GM23248 (cell line): Measurements from ENCODE around the gene LRRC37A. TPM values are rescaled to one million over a fixed set of nuclear protein-coding genes. Genes with fewer than 3 reads are reported as not detected.
"Not testable (repeated sequence)": the region's sequence is repeated elsewhere in the genome, so short reads cannot be mapped to it uniquely, and the experiment has no call there.

Experiments used
- DNase-seq: peaks from one replicate; pipeline ENCODE4 v3.0.0-alpha.2; 2015
- H2AFZ ChIP-seq: fragments of 200-600 bp; sonication (generic); 2 replicates; pipeline ENCODE4 v1.6.1; 2016; ENCODE audit warnings: antibody characterized with exemption
- H3F3A ChIP-seq: fragments of 200-600 bp; sonication (generic); 2 replicates; pipeline ENCODE4 v1.6.1; 2016; ENCODE audit warnings: mild to moderate bottlenecking, antibody characterized with exemption, mixed run types; ENCODE audit not compliant: insufficient read depth
- H3K27ac ChIP-seq: fragments of 200-600 bp; sonication (generic); 2 replicates; pipeline ENCODE4 v1.5.1; 2016; ENCODE audit warnings: mild to moderate bottlenecking
- H3K27me3 ChIP-seq: fragments of 200-600 bp; sonication (generic); replicated peaks from 2 replicates; pipeline ENCODE4 v1.6.1; 2016; ENCODE audit warnings: mild to moderate bottlenecking; ENCODE audit not compliant: insufficient read depth
- H3K36me3 ChIP-seq: fragments of 200-600 bp; sonication (generic); 2 replicates; pipeline ENCODE4 v1.6.1; 2016; ENCODE audit warnings: low read depth, mild to moderate bottlenecking
- H3K4me1 ChIP-seq: fragments of 200-600 bp; sonication (generic); 2 replicates; pipeline ENCODE4 v1.6.1; 2016; ENCODE audit warnings: mild to moderate bottlenecking; ENCODE audit not compliant: insufficient read depth
- H3K4me2 ChIP-seq: fragments of 200-600 bp; sonication (generic); one replicate; pipeline ENCODE4 v1.6.1; 2016; ENCODE audit warnings: mild to moderate bottlenecking; ENCODE audit not compliant: unreplicated experiment
- H3K4me3 ChIP-seq: fragments of 200-600 bp; sonication (generic); 2 replicates; pipeline ENCODE4 v1.5.1; 2016; ENCODE audit warnings: mild to moderate bottlenecking
- H3K79me2 ChIP-seq: fragments of 200-600 bp; sonication (generic); 2 replicates; pipeline ENCODE4 v1.6.1; 2016; ENCODE audit warnings: mild to moderate bottlenecking; ENCODE audit not compliant: insufficient read depth
- H3K9ac ChIP-seq: fragments of 200-600 bp; sonication (generic); 2 replicates; pipeline ENCODE4 v1.6.1; 2016; ENCODE audit warnings: mild to moderate bottlenecking
- H3K9me2 ChIP-seq: fragments of 200-600 bp; sonication (generic); 2 replicates; pipeline ENCODE4 v1.6.1; 2016; ENCODE audit warnings: mixed run types, mild to moderate bottlenecking, moderate library complexity; ENCODE audit not compliant: insufficient read depth
- H3K9me3 ChIP-seq: fragments of 200-600 bp; sonication (generic); one replicate; pipeline ENCODE4 v1.6.1; 2017; ENCODE audit warnings: low read depth
- H4K20me1 ChIP-seq: fragments of 200-600 bp; sonication (generic); 2 replicates; pipeline ENCODE4 v1.6.0; 2016; ENCODE audit not compliant: insufficient read depth
- EZH2phosphoT487 ChIP-seq: fragments of 200-600 bp; sonication (generic); IDR thresholded peaks from 2 replicates; pipeline ENCODE4 v1.6.1; 2018; ENCODE audit warnings: antibody characterized with exemption, moderate library complexity, mild to moderate bottlenecking, low read depth; ENCODE audit not compliant: insufficient read depth
- WGBS, 2 experiments: methylation state at CpG; one replicate each; pipeline ENCODE4 v1.1.6; 2015 to 2017; ENCODE audit warnings: low lambda C conversion rate in 2 of 2, low coverage in 1 of 2; ENCODE audit errors: missing lambda C conversion rate in 2 of 2; 5-methylcytosine and 5-hydroxymethylcytosine counted together
- in situ Hi-C: fragments of 300-500 bp; cut with MboI; formaldehyde crosslinking; loops from 2 replicates; pipeline ENCODE4 v1.15.0; 2020
- polyA plus RNA-seq: library from polyadenylated mRNA; unstranded; fragments of >200 nt; fragmentation: Nextera tagmentation; extraction: Ambion mirVana; gene quantifications from 2 replicates; pipeline ENCODE4 v1.2.1, GENCODE V29; 2016
- total RNA-seq: library from RNA; depleted of rRNA; stranded (reverse); fragments of >200 nt; shearing (Covaris generic); gene quantifications from 2 replicates; pipeline ENCODE4 v1.2.3, GENCODE V29; 2014

Gene LRRC37A
- total and polyA plus RNA-seq, 2 experiments from 2014 or later, result 1.3 to 2.3 TPM

DNA sequence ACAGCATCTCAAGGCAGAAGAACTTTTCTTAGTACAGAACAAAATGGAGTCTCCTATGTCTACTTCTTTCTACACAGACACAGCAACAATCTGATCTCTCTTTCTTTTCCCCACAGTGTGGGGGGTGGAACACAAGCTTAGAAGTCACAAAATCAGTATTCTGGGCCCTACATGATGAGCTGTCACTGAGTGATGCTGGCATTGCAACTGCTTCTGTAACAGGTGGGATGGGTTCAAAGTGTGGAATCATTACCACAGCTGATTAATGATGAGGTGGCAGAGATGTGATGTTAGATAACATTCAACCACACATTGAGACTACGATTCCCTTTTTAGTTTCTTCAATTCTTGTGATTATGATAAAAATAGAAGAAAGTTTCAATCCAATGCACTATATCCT lies 10.5 kb upstream of the LRRC37A start:
- not testable (repeated sequence) for H3K9ac ChIP-seq, H3K4me3 ChIP-seq, H3K36me3 ChIP-seq, H4K20me1 ChIP-seq, H3K9me2 ChIP-seq, H3K9me3 ChIP-seq, H3K27me3 ChIP-seq, H3K27ac ChIP-seq, H3K79me2 ChIP-seq, H2AFZ ChIP-seq
- peaks cover 21% of the 10 kb centered on the region for H3K4me1 ChIP-seq
- H3K4me2 ChIP-seq, result peak overlapping the region; percentile 1
- 0 out of 2 replicates have a peak, but pooled peaks have one; percentile 58 for TF ChIP-seq EZH2phosphoT487
- peak; percentile 70 for DNase-seq
- in situ Hi-C loops, result loop anchor here (25.0 kb wide), 1 partner anchor 203 kb away; no protein-coding TSS in a partner anchor
- 0 to 7% methylated on average over 1 of the region's 1 CpG for WGBS, 2 experiments
- peaks cover 28% of the 10 kb centered on the region for H3F3A ChIP-seq

GRCh38 chr17:46285500-46285899 lies 9.4 kb upstream of the LRRC37A start:
- not testable (repeated sequence) for H3K4me2 ChIP-seq, H3K9me2 ChIP-seq, H3K79me2 ChIP-seq, H3K9me3 ChIP-seq, H3K9ac ChIP-seq, H3K36me3 ChIP-seq, H3K27ac ChIP-seq, H2AFZ ChIP-seq, H4K20me1 ChIP-seq, H3K4me3 ChIP-seq, H3K27me3 ChIP-seq
- peak; percentile 36 for DNase-seq
- Histone ChIP-seq H3K4me1 (peaks cover 21% of the 10 kb centered on the region), H3F3A (peaks cover 26% of the 10 kb centered on the region)
- WGBS, 2 experiments, result 57 to 64% methylated on average over 2 of the region's 2 CpGs
- in situ Hi-C loops, result loop anchor here (25.0 kb wide), 1 partner anchor 202 kb away; no protein-coding TSS in a partner anchor

DNA sequence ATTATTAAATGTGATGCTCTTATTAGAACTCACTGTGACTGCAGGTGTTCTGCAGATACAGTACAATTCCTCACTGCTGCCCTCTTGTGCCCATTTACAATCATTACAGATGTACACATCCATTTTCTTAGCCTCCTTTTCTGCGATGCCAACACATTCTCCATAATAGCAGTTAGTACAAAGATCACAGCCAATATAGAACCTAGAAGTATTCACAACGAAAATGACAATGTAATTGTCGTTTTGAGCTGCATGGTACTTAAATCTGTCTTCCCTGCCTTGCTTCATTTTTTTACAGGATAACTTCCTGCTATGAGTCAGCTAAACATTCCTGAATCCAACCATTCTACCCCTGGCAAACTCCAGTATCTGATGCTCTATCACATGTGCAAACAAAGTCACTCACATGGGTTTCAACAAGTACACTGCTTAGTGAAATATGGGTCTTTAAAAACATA lies 8.1 kb upstream of the LRRC37A start:
- WGBS, 2 experiments, result 5 to 6% methylated on average over 3 of the region's 3 CpGs
- H3K79me2 ChIP-seq, H3K9me3 ChIP-seq: not testable (repeated sequence)

DNA sequence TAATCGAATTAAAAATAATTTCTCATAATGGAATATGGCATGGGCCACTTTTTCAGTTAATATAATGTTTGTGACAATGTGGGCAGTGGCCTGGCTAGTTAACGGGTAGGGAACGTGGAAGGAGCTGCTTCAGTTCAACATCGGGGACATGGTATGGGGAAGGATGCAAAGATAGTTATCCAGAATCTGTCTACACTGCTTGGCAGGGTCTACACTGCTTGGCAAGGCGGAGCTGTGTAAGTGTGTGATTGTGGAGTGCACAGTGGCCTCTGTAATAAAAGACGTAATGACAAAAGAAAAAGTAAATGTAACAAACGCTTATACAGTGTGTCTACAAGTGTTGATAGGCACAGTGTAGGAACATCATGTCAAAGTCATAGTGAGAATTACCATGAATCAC lies 7.3 kb upstream of the LRRC37A start:
- H2AFZ ChIP-seq, H3K9ac ChIP-seq, H3K4me2 ChIP-seq, H3K9me3 ChIP-seq, DNase-seq, H3K36me3 ChIP-seq, H3K4me3 ChIP-seq, H3K79me2 ChIP-seq, H3K9me2 ChIP-seq, H4K20me1 ChIP-seq, H3K27me3 ChIP-seq, H3K27ac ChIP-seq: not testable (repeated sequence)
- WGBS, 2 experiments, result 66 to 68% methylated on average over 7 of the region's 7 CpGs
- in situ Hi-C loops, result loop anchor here (25.0 kb wide), 1 partner anchor 200 kb away; no protein-coding TSS in a partner anchor
- H3K4me1 ChIP-seq, result peaks cover 21% of the 10 kb centered on the region
- H3F3A ChIP-seq, result peaks cover 26% of the 10 kb centered on the region

More for the DNA sequence above, 8.1 kb upstream of the LRRC37A start:
- in situ Hi-C loops, result loop anchor here (25.0 kb wide), 1 partner anchor 201 kb away; no protein-coding TSS in a partner anchor
- DNase-seq, result peak; percentile 90
- not testable (repeated sequence) for H3K9me2 ChIP-seq, H3K9ac ChIP-seq, H4K20me1 ChIP-seq, H3K36me3 ChIP-seq, H3K27me3 ChIP-seq, H3K27ac ChIP-seq
- Histone ChIP-seq H3F3A (peaks cover 26% of the 10 kb centered on the region), H3K4me3 (peak overlapping the region; percentile 6; the same call in 1 of the 2 replicates), H3K4me2 (peak overlapping the region; percentile 16), H3K4me1 (peaks cover 21% of the 10 kb centered on the region), H2AFZ (peak overlapping the region; percentile 35)

GRCh38 chr17:46290906-46291546 lies 3.9 kb upstream of the LRRC37A start:
- WGBS, 2 experiments, result 94 to 95% methylated on average over 4 of the region's 4 CpGs
- H3K9me3 ChIP-seq, H3K36me3 ChIP-seq, H3K4me1 ChIP-seq, H3F3A ChIP-seq, H3K27me3 ChIP-seq, H3K4me3 ChIP-seq, H3K9me2 ChIP-seq, H3K27ac ChIP-seq, H2AFZ ChIP-seq, DNase-seq, H3K9ac ChIP-seq, H3K4me2 ChIP-seq, H4K20me1 ChIP-seq, H3K79me2 ChIP-seq: not testable (repeated sequence)
- in situ Hi-C loops, result loop anchor here (25.0 kb wide), 1 partner anchor 196 kb away; no protein-coding TSS in a partner anchor

DNA sequence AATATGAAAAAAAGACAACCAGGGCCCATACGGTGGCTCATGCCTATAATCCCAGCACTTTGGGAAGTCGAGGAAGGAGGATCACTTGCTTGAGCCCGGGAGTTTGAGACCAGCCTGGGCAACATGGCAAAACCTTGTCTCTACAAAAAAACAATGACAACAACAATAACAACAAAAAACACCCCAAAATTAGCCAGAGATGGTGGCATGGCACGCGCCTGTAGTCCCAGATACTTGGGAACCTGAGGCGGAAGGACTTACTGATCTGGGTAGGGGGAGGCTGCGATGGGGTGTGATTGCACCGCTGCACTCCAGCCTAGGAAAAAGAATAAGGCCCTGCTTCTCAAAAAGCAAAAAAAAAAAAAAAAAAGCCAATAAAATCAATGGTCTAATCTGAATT lies 3.3 kb upstream of the LRRC37A start:
- not testable (repeated sequence) for H3K27me3 ChIP-seq, H3K79me2 ChIP-seq, H3F3A ChIP-seq, H3K4me3 ChIP-seq, H3K9me2 ChIP-seq, H3K4me2 ChIP-seq, H4K20me1 ChIP-seq, H3K27ac ChIP-seq, H3K36me3 ChIP-seq, H3K4me1 ChIP-seq, H3K9me3 ChIP-seq, H3K9ac ChIP-seq, DNase-seq, H2AFZ ChIP-seq
- in situ Hi-C loops, result loop anchor here (25.0 kb wide), 1 partner anchor 196 kb away; no protein-coding TSS in a partner anchor
- 93 to 95% methylated on average over 8 of the region's 8 CpGs for WGBS, 2 experiments

- H3K36me3 ChIP-seq, DNase-seq, H3K4me3 ChIP-seq, H3K79me2 ChIP-seq, in situ Hi-C loops, H3K9ac ChIP-seq, H2AFZ ChIP-seq, H3K27me3 ChIP-seq, H3K4me1 ChIP-seq, H3K9me3 ChIP-seq, H4K20me1 ChIP-seq, H3F3A ChIP-seq, H3K4me2 ChIP-seq, H3K9me2 ChIP-seq, H3K27ac ChIP-seq: not testable (repeated sequence)
- WGBS, 2 experiments, result no CpG with 5 or more reads among the region's 19 CpGs
Observed at GRCh38 chr17:46341220-46341619, 46.3 kb downstream of the LRRC37A start.
